ENCODE results near the gene DYNC1LI1. TPM values are rescaled to one million over a fixed set of nuclear protein-coding genes. Genes with fewer than 3 reads are reported as not detected.

DYNC1LI1 gene
- total RNA-seq, 6 experiments from 2014 or later: 43.6 to 51.8 (median 46.3) TPM

GRCh38 chr3:32562640-32563039, 8.0 kb downstream of the DYNC1LI1 start:
- no peak for DNase-seq
- Mint-ChIP-seq H3K36me3 (ENCODE audit: low read depth) (peaks cover 24% of the 10 kb centered on the region), H3K27ac (no peak overlapping the region), H3K4me3 (no peak overlapping the region), H3K27me3 (ENCODE audit: insufficient read depth) (no peaks in the 10 kb centered on the region; the same call in 1 of the 2 replicates), H3K4me1 (ENCODE audit: low read depth) (peaks cover 11% of the 10 kb centered on the region; the same call in 1 of the 2 replicates), H3K9me3 (no peaks in the 10 kb centered on the region)
- TF ChIP-seq CTCF (IDR thresholded peaks at IDR 0.05): no peak

GRCh38 chr3:32557640-32558352, 12.9 kb downstream of the DYNC1LI1 start:
- Mint-ChIP-seq H3K4me3 (no peak overlapping the region), H3K36me3 (ENCODE audit: low read depth) (peaks cover 4% of the 10 kb centered on the region), H3K27me3 (ENCODE audit: insufficient read depth) (no peaks in the 10 kb centered on the region; the same call in 1 of the 2 replicates)

GRCh38 chr3:32556332-32556731, 14.3 kb downstream of the DYNC1LI1 start:
- no peak for DNase-seq
- Mint-ChIP-seq H3K9me3 (no peaks in the 10 kb centered on the region), H3K4me1 (ENCODE audit: low read depth) (peaks cover 26% of the 10 kb centered on the region; the same call in 1 of the 2 replicates), H3K27me3 (ENCODE audit: insufficient read depth) (no peaks in the 10 kb centered on the region), H3K4me3 (no peak overlapping the region), H3K36me3 (ENCODE audit: low read depth) (no peaks in the 10 kb centered on the region; the same call in 1 of the 2 replicates), H3K27ac (no peak overlapping the region)
- TF ChIP-seq CTCF (IDR thresholded peaks at IDR 0.05): no peak

More at GRCh38 chr3:32557640-32558352, 12.9 kb downstream of the DYNC1LI1 start:
- no peaks in the 10 kb centered on the region for H3K9me3 Mint-ChIP-seq
- peaks cover 17% of the 10 kb centered on the region; the same call in 1 of the 2 replicates for H3K4me1 Mint-ChIP-seq (ENCODE audit: low read depth)
- H3K27ac Mint-ChIP-seq: no peak overlapping the region
- TF ChIP-seq CTCF (IDR thresholded peaks at IDR 0.05): no peak
- DNase-seq: no peak

GRCh38 chr3:32553973-32554372, 16.7 kb downstream of the DYNC1LI1 start:
- Mint-ChIP-seq H3K27me3 (ENCODE audit: insufficient read depth) (no peaks in the 10 kb centered on the region), H3K4me3 (no peak overlapping the region), H3K36me3 (ENCODE audit: low read depth) (no peaks in the 10 kb centered on the region; the same call in 1 of the 2 replicates), H3K4me1 (ENCODE audit: low read depth) (peaks cover 15% of the 10 kb centered on the region; the same call in 1 of the 2 replicates), H3K9me3 (no peaks in the 10 kb centered on the region), H3K27ac (no peak overlapping the region)
- no peak for TF ChIP-seq CTCF (IDR thresholded peaks at IDR 0.05)
- no peak for DNase-seq

GRCh38 chr3:32553459-32553858, 17.2 kb downstream of the DYNC1LI1 start:
- no peak overlapping the region for H3K27ac Mint-ChIP-seq

More at GRCh38 chr3:32553459-32553858, 17.2 kb downstream of the DYNC1LI1 start:
- H3K9me3 Mint-ChIP-seq: no peaks in the 10 kb centered on the region
- H3K27me3 Mint-ChIP-seq (ENCODE audit: insufficient read depth): no peaks in the 10 kb centered on the region
- peaks cover 15% of the 10 kb centered on the region; the same call in 1 of the 2 replicates for H3K4me1 Mint-ChIP-seq (ENCODE audit: low read depth)
- H3K4me3 Mint-ChIP-seq: no peak overlapping the region
- no peaks in the 10 kb centered on the region; the same call in 1 of the 2 replicates for H3K36me3 Mint-ChIP-seq (ENCODE audit: low read depth)
- TF ChIP-seq CTCF (IDR thresholded peaks at IDR 0.05): no peak
- no peak for DNase-seq

Data from HFFc6 (cell line).